ENCODE data around the gene ARFIP1. TPM values are rescaled to one million over a fixed set of nuclear protein-coding genes. Genes with fewer than 3 reads are reported as not detected.
"Not testable (repeated sequence)": the region's sequence is repeated elsewhere in the genome, so short reads cannot be mapped to it uniquely, and the experiment has no call there.

ARFIP1 gene
- total RNA-seq, 4 donors from 2014 or later: 26.3 to 36.1 (median 30.6) TPM

DNA sequence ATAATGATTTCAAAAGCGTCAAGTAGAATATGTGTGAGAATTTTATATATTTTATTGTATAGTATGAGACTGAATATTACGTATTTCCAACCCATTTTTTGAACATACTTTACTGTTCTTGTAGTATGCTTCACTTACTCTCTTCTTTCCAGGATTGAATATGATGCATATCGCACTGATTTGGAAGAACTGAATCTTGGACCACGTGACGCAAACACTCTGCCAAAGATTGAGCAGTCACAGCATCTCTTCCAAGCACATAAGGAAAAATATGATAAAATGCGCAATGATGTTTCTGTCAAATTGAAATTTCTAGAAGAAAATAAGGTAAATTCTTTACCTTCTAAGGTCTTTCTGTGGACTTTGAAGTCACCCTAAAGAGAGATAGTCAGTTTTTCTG, 108.2 kb downstream of the ARFIP1 start:
- Histone ChIP-seq H3K27me3 (no peaks in the 10 kb centered on the region), H3K27ac (replicated peaks in 1 of 4) (no peak overlapping the region), H3K4me1 (no peaks in the 10 kb centered on the region), H3K36me3 (peaks cover 8 to 49% (median 25%) of the 10 kb centered on the region in 4 donors), H3K9me3 (no peaks in the 10 kb centered on the region), H3K4me3 (no peak overlapping the region)
- intact Hi-C loops (cut with DNase I): no loop called here
- TF ChIP-seq, protein P1, sequence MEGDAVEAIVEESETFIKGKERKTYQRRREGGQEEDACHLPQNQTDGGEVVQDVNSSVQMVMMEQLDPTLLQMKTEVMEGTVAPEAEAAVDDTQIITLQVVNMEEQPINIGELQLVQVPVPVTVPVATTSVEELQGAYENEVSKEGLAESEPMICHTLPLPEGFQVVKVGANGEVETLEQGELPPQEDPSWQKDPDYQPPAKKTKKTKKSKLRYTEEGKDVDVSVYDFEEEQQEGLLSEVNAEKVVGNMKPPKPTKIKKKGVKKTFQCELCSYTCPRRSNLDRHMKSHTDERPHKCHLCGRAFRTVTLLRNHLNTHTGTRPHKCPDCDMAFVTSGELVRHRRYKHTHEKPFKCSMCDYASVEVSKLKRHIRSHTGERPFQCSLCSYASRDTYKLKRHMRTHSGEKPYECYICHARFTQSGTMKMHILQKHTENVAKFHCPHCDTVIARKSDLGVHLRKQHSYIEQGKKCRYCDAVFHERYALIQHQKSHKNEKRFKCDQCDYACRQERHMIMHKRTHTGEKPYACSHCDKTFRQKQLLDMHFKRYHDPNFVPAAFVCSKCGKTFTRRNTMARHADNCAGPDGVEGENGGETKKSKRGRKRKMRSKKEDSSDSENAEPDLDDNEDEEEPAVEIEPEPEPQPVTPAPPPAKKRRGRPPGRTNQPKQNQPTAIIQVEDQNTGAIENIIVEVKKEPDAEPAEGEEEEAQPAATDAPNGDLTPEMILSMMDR (IDR thresholded peaks at IDR 0.05): no peak
- TF ChIP-seq POLR2A (IDR thresholded peaks at IDR 0.05; ENCODE audit: low read depth) (no peak), EP300 (IDR thresholded peaks at IDR 0.05) (no peak), POLR2AphosphoS5 (IDR thresholded peaks at IDR 0.05) (no peak)
- no peak for DNase-seq (ENCODE audit: extremely low spot score)
- WGBS: 90% methylated on average over 6 of the region's 6 CpGs

DNA sequence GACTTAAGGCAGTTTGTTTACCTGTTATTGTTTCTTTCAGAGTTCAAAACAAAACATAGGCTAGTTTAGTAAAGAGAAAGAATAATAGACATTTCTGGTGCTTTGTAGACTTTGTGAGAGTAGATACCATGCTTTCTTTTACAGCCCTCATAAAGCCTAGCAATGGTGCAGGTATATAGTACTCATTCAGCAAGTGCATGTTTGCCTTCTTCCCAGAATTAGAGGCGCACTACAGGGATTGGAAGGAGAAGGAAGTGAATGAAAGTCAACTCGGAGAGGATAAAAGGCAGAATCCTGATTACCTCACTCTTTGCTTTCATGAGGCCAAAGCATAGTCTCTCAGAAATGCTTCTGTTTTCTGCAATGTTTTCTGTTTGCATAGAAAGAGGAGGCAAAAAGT, 113.2 kb downstream of the ARFIP1 start:
- Histone ChIP-seq H3K4me3 (no peak overlapping the region), H3K27me3 (no peaks in the 10 kb centered on the region), H3K27ac (replicated peaks in 1 of 4) (no peak overlapping the region), H3K4me1 (no peaks in the 10 kb centered on the region), H3K9me3 (no peaks in the 10 kb centered on the region), H3K36me3 (peaks cover 8 to 37% (median 24%) of the 10 kb centered on the region in 4 donors)
- TF ChIP-seq, protein P1 (IDR thresholded peaks at IDR 0.05): no peak
- TF ChIP-seq EP300 (IDR thresholded peaks at IDR 0.05) (no peak), POLR2AphosphoS5 (IDR thresholded peaks at IDR 0.05) (no peak), POLR2A (IDR thresholded peaks at IDR 0.05; ENCODE audit: low read depth) (no peak)
- intact Hi-C loops (cut with DNase I): no loop called here
- WGBS: 87% methylated on average over 2 of the region's 2 CpGs
- DNase-seq (ENCODE audit: extremely low spot score): no peak

DNA sequence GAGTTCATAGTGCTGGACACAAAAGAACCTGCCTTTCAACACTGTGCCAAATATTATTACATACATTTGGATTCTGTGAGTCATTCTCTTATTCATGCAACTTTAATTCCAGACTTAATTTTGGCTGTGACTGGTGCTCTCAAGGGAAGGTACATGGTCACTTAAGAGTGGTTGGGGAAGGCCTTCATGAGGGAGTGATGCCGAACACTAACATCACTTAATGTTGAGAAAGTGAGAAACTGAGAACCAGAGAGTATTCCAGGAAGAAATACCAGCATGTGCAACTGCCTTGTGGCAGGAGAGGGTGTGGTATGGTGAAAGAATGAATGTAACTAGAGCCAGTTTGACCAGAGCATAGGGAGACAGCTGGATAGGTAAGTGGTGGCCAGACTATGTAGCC, 114.9 kb downstream of the ARFIP1 start:
- WGBS: 78% methylated on average over 1 of the region's 1 CpG
- no peaks in the 10 kb centered on the region for H3K9me3 ChIP-seq
- no peak overlapping the region for H3K27ac ChIP-seq (replicated peaks in 1 of 4)
- H3K27me3 ChIP-seq: no peaks in the 10 kb centered on the region
- intact Hi-C loops (cut with DNase I): no loop called here
- peaks cover 4 to 26% (median 16%) of the 10 kb centered on the region in 4 donors for H3K36me3 ChIP-seq
- H3K4me3 ChIP-seq: no peak overlapping the region
- TF ChIP-seq POLR2A (IDR thresholded peaks at IDR 0.05; ENCODE audit: low read depth) (no peak), EP300 (IDR thresholded peaks at IDR 0.05) (no peak), POLR2AphosphoS5 (IDR thresholded peaks at IDR 0.05) (no peak)
- TF ChIP-seq, protein P1 (IDR thresholded peaks at IDR 0.05): no peak
- H3K4me1 ChIP-seq: no peaks in the 10 kb centered on the region
- DNase-seq (ENCODE audit: extremely low spot score): no peak

DNA sequence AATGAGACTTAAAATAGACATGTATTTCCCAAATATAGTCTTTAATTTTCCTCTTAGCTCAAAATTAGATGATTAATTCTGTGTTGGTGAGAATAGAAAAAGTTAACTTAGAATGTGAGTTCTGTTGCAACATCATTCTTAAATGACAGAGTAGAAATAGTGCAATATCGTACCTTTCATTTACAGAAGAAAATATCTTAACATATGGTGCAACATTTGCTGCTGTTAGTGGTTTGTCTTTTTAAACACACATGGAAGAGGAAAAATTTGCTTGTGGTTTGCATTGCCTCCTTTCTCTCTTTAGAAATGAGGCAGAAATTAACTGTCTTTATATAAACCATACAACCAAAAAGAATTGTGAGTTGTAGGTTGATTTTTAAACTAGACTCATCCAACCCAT, 117.1 kb downstream of the ARFIP1 start:
- Histone ChIP-seq H3K27ac (replicated peaks in 1 of 4) (no peak overlapping the region), H3K4me1 (no peaks in the 10 kb centered on the region), H3K4me3 (no peak overlapping the region), H3K27me3 (no peaks in the 10 kb centered on the region), H3K36me3 (peaks cover 3 to 12% (median 6%) of the 10 kb centered on the region in 4 donors), H3K9me3 (no peaks in the 10 kb centered on the region)
- WGBS: 77% methylated on average over 1 of the region's 1 CpG
- intact Hi-C loops (cut with DNase I): no loop called here
- no peak for TF ChIP-seq POLR2A (IDR thresholded peaks at IDR 0.05; ENCODE audit: low read depth)
- TF ChIP-seq, protein P1 (IDR thresholded peaks at IDR 0.05): no peak
- TF ChIP-seq POLR2AphosphoS5 (IDR thresholded peaks at IDR 0.05): no peak
- no peak for TF ChIP-seq EP300 (IDR thresholded peaks at IDR 0.05)
- no peak for DNase-seq (ENCODE audit: extremely low spot score)

DNA sequence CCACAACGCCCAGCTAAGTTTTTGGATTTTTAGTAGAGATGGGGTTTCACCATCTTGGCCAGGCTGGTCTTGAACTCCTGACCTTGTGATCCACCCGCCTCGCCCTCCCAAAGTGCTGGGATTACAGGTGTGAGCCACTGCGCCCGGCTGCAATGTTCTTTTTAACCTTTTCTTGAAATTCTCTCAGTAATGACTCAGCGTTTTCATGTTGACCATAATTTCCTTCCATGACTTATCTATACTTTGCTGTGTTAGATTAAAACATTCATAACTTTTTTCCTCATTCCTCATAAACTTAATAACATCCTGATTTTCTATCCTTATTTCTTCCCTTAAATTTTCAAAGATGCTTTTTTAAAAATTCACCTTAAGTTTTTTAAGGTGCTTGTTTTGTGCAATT, 118.4 kb downstream of the ARFIP1 start:
- WGBS: 86% methylated on average over 6 of the region's 6 CpGs
- H3K4me1 ChIP-seq; H3K27ac ChIP-seq (replicated peaks in 1 of 4); H3K4me3 ChIP-seq; DNase-seq (ENCODE audit: extremely low spot score); H3K36me3 ChIP-seq; H3K9me3 ChIP-seq; intact Hi-C loops (cut with DNase I); H3K27me3 ChIP-seq: not testable (repeated sequence)
